Sigmoid colon (tissue), 4 donors: Measurements from ENCODE around the gene PEX16.

Experiments used
- CTCF ChIP-seq, 4 experiments: fragments of 450-650 bp in 3 of 4; fragments of 200-600 bp in 1 of 4; IDR thresholded peaks; one replicate each; pipeline ENCODE4 v1.5.1; 2016 to 2019; ENCODE audit warnings: antibody characterized with exemption in 4 of 4, mild to moderate bottlenecking in 3 of 4, moderate library complexity in 2 of 4
- POLR2A ChIP-seq, 2 donors: fragments of 450-650 bp; IDR thresholded peaks; one replicate each; pipeline ENCODE4 v1.6.1; 2016; ENCODE audit warnings: antibody characterized with exemption in 2 of 2, mild to moderate bottlenecking in 2 of 2, moderate library complexity in 2 of 2
- POLR2AphosphoS5 ChIP-seq, 4 donors: sonication (generic); formaldehyde crosslinking; IDR thresholded peaks; one replicate each; pipeline ENCODE4 v1.6.1; 2017; ENCODE audit warnings: antibody characterized with exemption in 4 of 4

- TF ChIP-seq CTCF (IDR thresholded peaks at IDR 0.05): no peak
- no peak for TF ChIP-seq POLR2A (IDR thresholded peaks at IDR 0.05)
- TF ChIP-seq POLR2AphosphoS5 (IDR thresholded peaks at IDR 0.05): no peak
Observed at GRCh38 chr11:45886816-45887520, 30.7 kb downstream of the PEX16 start.
